Suprapubic skin (tissue), 3 donors: ENCODE data around the gene PPP1R27.

Experiments
- CTCF ChIP-seq, 2 donors: fragments of 200-600 bp in 1 of 2; fragments of 450-650 bp in 1 of 2; sonication (generic) in 1 of 2; IDR thresholded peaks; one replicate each; pipeline ENCODE4 v1.5.1; 2016 to 2019; ENCODE audit warnings: antibody characterized with exemption in 2 of 2, mild to moderate bottlenecking in 1 of 2, moderate library complexity in 1 of 2
- POLR2AphosphoS5 ChIP-seq, 3 donors: sonication (generic); formaldehyde crosslinking; IDR thresholded peaks; one replicate each; pipeline ENCODE4 v1.6.1; 2017; ENCODE audit warnings: antibody characterized with exemption in 3 of 3

GRCh38 chr17:81821147-81821546, 13.7 kb downstream of the PPP1R27 start:
- TF ChIP-seq CTCF (IDR thresholded peaks at IDR 0.05): no peak
- TF ChIP-seq POLR2AphosphoS5 (IDR thresholded peaks at IDR 0.05): no peak
